Bone marrow (tissue), 2 donors: ENCODE measurements around the gene TDRD10.

Experiments
- DNase-seq, 2 donors: peaks; one replicate each; lab custom pipeline; 2025; lab: John Stamatoyannopoulos, UW

Gene TDRD10

GRCh38 chr1:154577346-154578057 lies 75.5 kb downstream of the TDRD10 start:
- DNase-seq = no peak

- no peak for DNase-seq
Observed at GRCh38 chr1:154578058-154578418, 76.0 kb downstream of the TDRD10 start.

- no peak for DNase-seq
Observed at GRCh38 chr1:154579374-154579773, 77.4 kb downstream of the TDRD10 start.

- no peak for DNase-seq
Observed at GRCh38 chr1:154581766-154582165, 79.7 kb downstream of the TDRD10 start.

GRCh38 chr1:154582885-154583284 lies 80.9 kb downstream of the TDRD10 start:
- no peak for DNase-seq

GRCh38 chr1:154583773-154584172 lies 81.8 kb downstream of the TDRD10 start:
- no peak for DNase-seq

- no peak for DNase-seq
Observed at GRCh38 chr1:154584267-154584994, 82.4 kb downstream of the TDRD10 start.

- no peak for DNase-seq
Observed at GRCh38 chr1:154586231-154586630, 84.2 kb downstream of the TDRD10 start.

GRCh38 chr1:154586641-154587040 lies 84.6 kb downstream of the TDRD10 start:
- no peak for DNase-seq

- DNase-seq = no peak
Observed at GRCh38 chr1:154589780-154590179, 87.8 kb downstream of the TDRD10 start.

GRCh38 chr1:154590756-154591155 lies 88.7 kb downstream of the TDRD10 start:
- DNase-seq = no peak

GRCh38 chr1:154591206-154591605 lies 89.2 kb downstream of the TDRD10 start:
- no peak for DNase-seq

- DNase-seq = no peak
Observed at GRCh38 chr1:154593390-154593789, 91.4 kb downstream of the TDRD10 start.

- DNase-seq = no peak
Observed at GRCh38 chr1:154594811-154595210, 92.8 kb downstream of the TDRD10 start.

- no peak for DNase-seq
Observed at GRCh38 chr1:154595621-154596020, 93.6 kb downstream of the TDRD10 start.
